T-helper 2 cell treated with Interferon-gamma antibody and Interleukin-4, amounts not matched to agents 5 μg/mL and 100 μg/mL, for 36 hours (primary cell): ENCODE data around the gene ZNF511.

ENCODE experiments used
- DNase-seq: peaks from one replicate; pipeline ENCODE4 v3.0.0; 2021; ENCODE audit warnings: low spot score
- H3K27ac Mint-ChIP-seq: one replicate; pipeline ENCODE4 v1.8.0; 2021; ENCODE audit warnings: mild to moderate bottlenecking, mixed read lengths
- H3K27me3 Mint-ChIP-seq: one replicate; pipeline ENCODE4 v1.8.0; 2021; ENCODE audit warnings: low read depth, mixed read lengths
- H3K36me3 Mint-ChIP-seq: one replicate; pipeline ENCODE4 v1.8.0; 2021; ENCODE audit warnings: low read depth, mixed read lengths
- H3K4me1 Mint-ChIP-seq: one replicate; pipeline ENCODE4 v1.8.0; 2021; ENCODE audit warnings: low read depth, mixed read lengths
- H3K4me3 Mint-ChIP-seq: one replicate; pipeline ENCODE4 v1.8.0; 2022; ENCODE audit warnings: mild to moderate bottlenecking, moderate library complexity, mixed read lengths
- H3K9me3 Mint-ChIP-seq: one replicate; pipeline ENCODE4 v1.8.0; 2021; ENCODE audit warnings: mixed read lengths

ZNF511 gene

GRCh38 chr10:133324857-133325260 is 16.1 kb downstream of the ZNF511 start:
- H3K4me3 Mint-ChIP-seq = no peak overlapping the region
- H3K36me3 Mint-ChIP-seq = no peaks in the 10 kb centered on the region
- H3K27ac Mint-ChIP-seq = no peak overlapping the region
- DNase-seq = no peak
- peaks cover 4% of the 10 kb centered on the region for H3K9me3 Mint-ChIP-seq
- H3K4me1 Mint-ChIP-seq = no peaks in the 10 kb centered on the region
- peaks cover 42% of the 10 kb centered on the region for H3K27me3 Mint-ChIP-seq

GRCh38 chr10:133325440-133326222 is 16.9 kb downstream of the ZNF511 start:
- H3K27ac Mint-ChIP-seq = no peak overlapping the region

GRCh38 chr10:133326223-133326551 is 17.5 kb downstream of the ZNF511 start:
- no peaks in the 10 kb centered on the region for H3K4me1 Mint-ChIP-seq
- H3K36me3 Mint-ChIP-seq = no peaks in the 10 kb centered on the region
- H3K9me3 Mint-ChIP-seq = no peaks in the 10 kb centered on the region
- H3K4me3 Mint-ChIP-seq = no peak overlapping the region
- H3K27me3 Mint-ChIP-seq = peaks cover 49% of the 10 kb centered on the region
- H3K27ac Mint-ChIP-seq = no peak overlapping the region
- no peak for DNase-seq

More at GRCh38 chr10:133325440-133326222, 16.9 kb downstream of the ZNF511 start:
- H3K36me3 Mint-ChIP-seq = no peaks in the 10 kb centered on the region
- H3K4me3 Mint-ChIP-seq = peak overlapping the region; percentile 63
- DNase-seq = no peak
- peaks cover 44% of the 10 kb centered on the region for H3K27me3 Mint-ChIP-seq
- H3K4me1 Mint-ChIP-seq = no peaks in the 10 kb centered on the region
- no peaks in the 10 kb centered on the region for H3K9me3 Mint-ChIP-seq

- Mint-ChIP-seq H3K27ac (no peak overlapping the region), H3K4me3 (no peak overlapping the region), H3K36me3 (no peaks in the 10 kb centered on the region), H3K4me1 (no peaks in the 10 kb centered on the region), H3K27me3 (peaks cover 57% of the 10 kb centered on the region), H3K9me3 (no peaks in the 10 kb centered on the region)
- DNase-seq = no peak
Measured at GRCh38 chr10:133326745-133327650, 18.3 kb downstream of the ZNF511 start.

GRCh38 chr10:133327651-133328357 is 19.1 kb downstream of the ZNF511 start:
- H3K4me1 Mint-ChIP-seq = no peaks in the 10 kb centered on the region
- no peak overlapping the region for H3K4me3 Mint-ChIP-seq
- no peak for DNase-seq
- no peaks in the 10 kb centered on the region for H3K9me3 Mint-ChIP-seq
- H3K27me3 Mint-ChIP-seq = peaks cover 65% of the 10 kb centered on the region
- no peak overlapping the region for H3K27ac Mint-ChIP-seq
- H3K36me3 Mint-ChIP-seq = no peaks in the 10 kb centered on the region

GRCh38 chr10:133328358-133329343 is 19.9 kb downstream of the ZNF511 start:
- Mint-ChIP-seq H3K9me3 (no peaks in the 10 kb centered on the region), H3K27me3 (peaks cover 69% of the 10 kb centered on the region), H3K27ac (no peak overlapping the region), H3K4me3 (no peak overlapping the region), H3K4me1 (no peaks in the 10 kb centered on the region), H3K36me3 (no peaks in the 10 kb centered on the region)
- DNase-seq = no peak

GRCh38 chr10:133329491-133330202 is 20.9 kb downstream of the ZNF511 start:
- Mint-ChIP-seq H3K27me3 (peaks cover 73% of the 10 kb centered on the region), H3K4me3 (peak overlapping the region; percentile 68), H3K4me1 (peaks cover 2% of the 10 kb centered on the region), H3K9me3 (no peaks in the 10 kb centered on the region), H3K36me3 (no peaks in the 10 kb centered on the region), H3K27ac (no peak overlapping the region)
- peak; percentile 82 for DNase-seq

GRCh38 chr10:133332936-133333699 is 24.4 kb downstream of the ZNF511 start:
- Mint-ChIP-seq H3K4me1 (peaks cover 6% of the 10 kb centered on the region), H3K27ac (no peak overlapping the region), H3K9me3 (no peaks in the 10 kb centered on the region), H3K36me3 (no peaks in the 10 kb centered on the region), H3K4me3 (no peak overlapping the region), H3K27me3 (peaks cover 53% of the 10 kb centered on the region)
- no peak for DNase-seq

- no peak for DNase-seq
- Mint-ChIP-seq H3K27ac (peak overlapping the region; percentile 19), H3K4me3 (peak overlapping the region; percentile 65), H3K9me3 (no peaks in the 10 kb centered on the region), H3K27me3 (peaks cover 42% of the 10 kb centered on the region), H3K4me1 (peaks cover 6% of the 10 kb centered on the region), H3K36me3 (no peaks in the 10 kb centered on the region)
Measured at GRCh38 chr10:133334503-133335245, 26.0 kb downstream of the ZNF511 start.

- Mint-ChIP-seq H3K9me3 (no peaks in the 10 kb centered on the region), H3K27me3 (peaks cover 36% of the 10 kb centered on the region), H3K4me3 (peak overlapping the region; percentile 27), H3K4me1 (peaks cover 6% of the 10 kb centered on the region), H3K27ac (no peak overlapping the region), H3K36me3 (no peaks in the 10 kb centered on the region)
- peak; percentile 51 for DNase-seq
Measured at GRCh38 chr10:133335246-133336117, 26.8 kb downstream of the ZNF511 start.

- Mint-ChIP-seq H3K27ac (no peak overlapping the region), H3K36me3 (no peaks in the 10 kb centered on the region), H3K27me3 (peaks cover 30% of the 10 kb centered on the region), H3K4me3 (no peak overlapping the region), H3K4me1 (peaks cover 6% of the 10 kb centered on the region), H3K9me3 (no peaks in the 10 kb centered on the region)
- no peak for DNase-seq
Measured at GRCh38 chr10:133336118-133336576, 27.4 kb downstream of the ZNF511 start.
